Measurements from ENCODE around the gene FLYWCH1. TPM values are rescaled to one million over a fixed set of nuclear protein-coding genes. Genes with fewer than 3 reads are reported as not detected.

The FLYWCH1 gene
- total and polyA plus RNA-seq, 9 of the 15 experiments (the other 6 are each of a cell fraction or from before 2014, with no cell fraction given), result 0.18 to 33.6 (median 11.3) TPM

GRCh38 chr16:2983706-2984136, 72.0 kb downstream of the FLYWCH1 start (continued):
- TF ChIP-seq ETV6 (IDR thresholded peaks at IDR 0.05; ENCODE audit: borderline replicate concordance in 1 of 2, low read depth in 2 of 2, low read length in 1 of 2), result no peak
- TF ChIP-seq ETV6 (CRISPR knock-in tag; IDR thresholded peaks at IDR 0.05; ENCODE audit: borderline replicate concordance), result 0 out of 2 replicates have a peak, but pooled peaks have one; percentile 63
- TF ChIP-seq NRF1 (conservative IDR thresholded peaks at IDR 0.05 in 1 of 2, IDR thresholded peaks at IDR 0.05 in 1 of 2), result peak in 1 of 2 experiments; percentile 42; a peak in 2 of 4 replicates
- TF ChIP-seq ZEB2 (IDR thresholded peaks at IDR 0.05), result 0 out of 2 replicates have a peak, but pooled peaks have one; percentile 28
- TF ChIP-seq MAX (CRISPR knock-in tag; IDR thresholded peaks at IDR 0.05), result peak; percentile 60
- TF ChIP-seq ZKSCAN8 (CRISPR knock-in tag; IDR thresholded peaks at IDR 0.05), result no peak
- TF ChIP-seq LARP7 (IDR thresholded peaks at IDR 0.05), result peak; percentile 18; the same call in 1 of the 2 replicates
- no peak for TF ChIP-seq RHOXF2B (CRISPR knock-in tag; conservative IDR thresholded peaks at IDR 0.05)
- TF ChIP-seq GABPB2 (CRISPR knock-in tag; conservative IDR thresholded peaks at IDR 0.05), result no peak
- TF ChIP-seq PKNOX1 (IDR thresholded peaks at IDR 0.05), result 0 out of 2 replicates have a peak, but pooled peaks have one; percentile 11
- no peak for TF ChIP-seq RFX1 (IDR thresholded peaks at IDR 0.05)
- TF ChIP-seq E4F1 (CRISPR knock-in tag; IDR thresholded peaks at IDR 0.05; ENCODE audit: borderline replicate concordance), result no peak
- no peak for TF ChIP-seq CREB1 (IDR thresholded peaks at IDR 0.05)
- peak; percentile 41; the same call in 1 of the 2 replicates for TF ChIP-seq CREB1 (CRISPR knock-in tag; IDR thresholded peaks at IDR 0.05)
- no peak for TF ChIP-seq ZNF785 (CRISPR knock-in tag; IDR thresholded peaks at IDR 0.05)
- TF ChIP-seq ZNF133 (CRISPR knock-in tag; IDR thresholded peaks at IDR 0.05), result no peak
- TF ChIP-seq CGGBP1 (CRISPR knock-in tag; IDR thresholded peaks at IDR 0.05), result no peak
- TF ChIP-seq ZNF79 (CRISPR knock-in tag; IDR thresholded peaks at IDR 0.05; ENCODE audit: low read depth), result no peak
- 0 out of 2 replicates have a peak, but pooled peaks have one; percentile 31 for TF ChIP-seq ERF (CRISPR knock-in tag; IDR thresholded peaks at IDR 0.05)
- TF ChIP-seq POLR2G (IDR thresholded peaks at IDR 0.05; ENCODE audit: low read depth, low read length), result peak; percentile 85
- TF ChIP-seq GATAD2A (IDR thresholded peaks at IDR 0.05), result no peak
- TF ChIP-seq USF1 (CRISPR knock-in tag; IDR thresholded peaks at IDR 0.05), result no peak
- TF ChIP-seq HDGF (IDR thresholded peaks at IDR 0.05), result 0 out of 2 replicates have a peak, but pooled peaks have one; percentile 66
- 0 out of 2 replicates have a peak, but pooled peaks have one; percentile 32 for TF ChIP-seq ZBED1 (IDR thresholded peaks at IDR 0.05)
- peak; percentile 80 for TF ChIP-seq SMAD4 (CRISPR knock-in tag; conservative IDR thresholded peaks at IDR 0.05)
- TF ChIP-seq MAFF (IDR thresholded peaks at IDR 0.05; ENCODE audit: low read length), result no peak

All from K562 (cell line).